Sciatic nerve (tissue), 2 donors: ENCODE measurements around the gene ADAMTS13. TPM values are rescaled to one million over a fixed set of nuclear protein-coding genes. Genes with fewer than 3 reads are reported as not detected.
"Not testable (repeated sequence)": the region's sequence is repeated elsewhere in the genome, so short reads cannot be mapped to it uniquely, and the experiment has no call there.

Experiments
- ATAC-seq: fragments of 200-7000 bp; cut with Tn5 transposase; one replicate; pipeline ENCODE4 v1.9.1; 2020; ENCODE audit warnings: mild to moderate bottlenecking, moderate library complexity
- DNase-seq: peaks from one replicate; pipeline ENCODE4 v3.0.0-alpha.2; 2020; ENCODE audit warnings: low spot score
- intact Hi-C: fragments of 100-400 bp; cut with DNase I; formaldehyde crosslinking; loops from one replicate; pipeline ENCODE4 v1.14.2; 2022
- total RNA-seq: library from RNA; stranded (reverse); fragmentation: NEBNext Ultra II Directional; extraction: Animal tissue kit (Norgen Biotek cat#: 25700); gene quantifications from one replicate; pipeline ENCODE4 v1.2.1, GENCODE V29; 2021
- donor health status: DM: no; HTN: no; CAD: no.
- donor health status: DM: no; HTN: no; CAD: no.

ADAMTS13 gene
- total RNA-seq = 4.6 TPM

DNA sequence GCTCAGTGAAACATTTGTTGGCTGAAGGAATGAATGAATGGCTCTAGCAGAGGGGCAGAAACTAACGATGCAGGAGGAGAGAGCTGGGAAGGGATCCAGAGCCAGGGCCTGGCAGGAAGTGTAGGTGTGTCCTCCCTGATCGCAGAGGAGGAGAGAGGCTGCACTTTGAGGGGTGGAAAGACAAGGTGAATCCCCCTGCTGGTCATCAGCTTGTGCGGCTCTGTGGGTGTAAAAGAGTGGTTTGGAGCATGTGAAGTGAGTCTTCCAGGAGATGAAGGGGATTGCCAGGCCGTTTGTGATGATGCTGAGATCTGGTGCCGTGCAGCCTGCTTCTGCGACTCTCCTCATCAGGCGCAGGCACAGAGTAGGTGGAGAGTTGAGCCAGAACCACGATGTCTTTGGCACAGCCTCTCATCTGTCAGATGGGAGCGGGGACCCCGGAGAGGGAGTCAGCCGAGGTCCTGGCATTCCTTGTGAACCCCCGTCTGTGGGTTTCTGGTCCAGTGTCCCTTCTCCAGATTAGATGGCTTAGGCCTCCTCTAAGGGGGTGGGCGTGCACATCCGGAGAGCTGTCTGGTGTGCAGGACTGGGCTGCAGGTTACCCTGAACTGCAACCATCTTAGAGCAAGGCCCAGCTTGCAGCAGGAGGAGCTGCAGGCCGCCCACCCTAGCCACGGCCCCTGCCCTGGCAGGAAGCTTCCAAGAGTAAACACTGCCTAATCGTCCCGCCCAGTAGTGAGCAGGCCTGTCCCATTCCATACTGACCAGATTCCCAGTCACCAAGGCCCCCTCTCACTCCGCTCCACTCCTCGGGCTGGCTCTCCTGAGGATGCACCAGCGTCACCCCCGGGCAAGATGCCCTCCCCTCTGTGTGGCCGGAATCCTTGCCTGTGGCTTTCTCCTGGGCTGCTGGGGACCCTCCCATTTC lies at the start of gene ADAMTS13:
Gene ADAMTS13 (plus strand): TSS at position 753 of the 928 bp plus-strand sequence. CDS start 77 bp downstream, at position 830.
- DNase-seq (no peak), ATAC-seq (no peak)
- intact Hi-C loops = no loop called here

DNA sequence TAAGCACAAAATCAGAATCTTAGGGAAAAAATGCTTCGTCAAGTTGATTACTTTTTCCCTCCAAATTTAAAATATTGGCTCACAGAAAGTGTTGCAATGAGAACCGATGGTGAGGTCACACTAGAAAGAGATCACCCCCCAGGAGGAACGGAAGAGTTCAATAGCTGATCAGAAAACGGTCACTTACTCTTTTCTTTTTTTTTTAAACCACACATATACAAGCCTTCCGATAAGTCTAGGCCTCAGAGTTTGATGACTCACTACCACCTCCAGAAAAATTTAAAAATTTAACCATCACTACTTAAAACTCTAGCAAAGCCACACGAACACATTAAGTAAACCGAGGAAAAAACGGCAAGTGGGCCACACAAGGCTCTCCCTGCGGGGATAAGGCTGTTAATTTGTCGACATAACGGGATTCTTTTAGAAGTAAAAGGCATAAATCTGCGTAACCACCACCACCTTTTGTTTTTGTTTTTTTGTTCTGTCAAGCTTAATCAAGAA lies 47.5 kb upstream of the ADAMTS13 start:
- intact Hi-C loops = no loop called here
- DNase-seq (no peak), ATAC-seq (no peak)

DNA sequence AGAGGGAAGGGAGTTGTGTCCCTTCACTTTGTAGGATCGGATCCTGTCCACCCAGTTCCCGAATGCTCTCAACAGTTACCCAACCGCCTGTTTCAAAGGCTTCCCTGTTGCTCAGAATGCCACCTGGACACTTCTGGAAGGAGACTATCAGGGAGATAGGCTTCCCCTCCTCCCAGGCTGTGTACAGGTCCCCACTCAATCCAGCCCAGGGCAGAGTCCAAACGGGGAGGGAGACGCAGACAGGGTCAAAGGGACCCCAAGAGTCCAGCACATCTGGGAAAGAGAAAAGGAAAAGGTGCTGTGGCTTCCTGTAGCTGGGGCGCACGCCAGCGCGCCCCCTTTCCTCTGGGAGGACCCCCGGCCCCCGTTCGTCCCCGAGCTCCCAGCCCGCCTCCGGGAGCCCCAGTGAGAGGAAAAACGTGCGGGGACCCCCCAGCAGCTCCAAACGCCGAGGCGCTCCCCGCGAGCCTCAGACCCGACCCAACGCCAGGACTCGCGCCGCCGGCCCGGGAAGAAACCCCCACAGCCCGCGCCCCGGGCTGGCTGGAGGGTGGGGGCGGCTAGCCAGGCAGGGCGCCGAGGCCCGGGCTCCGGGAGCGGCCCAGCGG lies 46.9 kb upstream of the ADAMTS13 start:
- ATAC-seq (peak; percentile 1), DNase-seq (no peak)
- intact Hi-C loops = no loop called here

DNA sequence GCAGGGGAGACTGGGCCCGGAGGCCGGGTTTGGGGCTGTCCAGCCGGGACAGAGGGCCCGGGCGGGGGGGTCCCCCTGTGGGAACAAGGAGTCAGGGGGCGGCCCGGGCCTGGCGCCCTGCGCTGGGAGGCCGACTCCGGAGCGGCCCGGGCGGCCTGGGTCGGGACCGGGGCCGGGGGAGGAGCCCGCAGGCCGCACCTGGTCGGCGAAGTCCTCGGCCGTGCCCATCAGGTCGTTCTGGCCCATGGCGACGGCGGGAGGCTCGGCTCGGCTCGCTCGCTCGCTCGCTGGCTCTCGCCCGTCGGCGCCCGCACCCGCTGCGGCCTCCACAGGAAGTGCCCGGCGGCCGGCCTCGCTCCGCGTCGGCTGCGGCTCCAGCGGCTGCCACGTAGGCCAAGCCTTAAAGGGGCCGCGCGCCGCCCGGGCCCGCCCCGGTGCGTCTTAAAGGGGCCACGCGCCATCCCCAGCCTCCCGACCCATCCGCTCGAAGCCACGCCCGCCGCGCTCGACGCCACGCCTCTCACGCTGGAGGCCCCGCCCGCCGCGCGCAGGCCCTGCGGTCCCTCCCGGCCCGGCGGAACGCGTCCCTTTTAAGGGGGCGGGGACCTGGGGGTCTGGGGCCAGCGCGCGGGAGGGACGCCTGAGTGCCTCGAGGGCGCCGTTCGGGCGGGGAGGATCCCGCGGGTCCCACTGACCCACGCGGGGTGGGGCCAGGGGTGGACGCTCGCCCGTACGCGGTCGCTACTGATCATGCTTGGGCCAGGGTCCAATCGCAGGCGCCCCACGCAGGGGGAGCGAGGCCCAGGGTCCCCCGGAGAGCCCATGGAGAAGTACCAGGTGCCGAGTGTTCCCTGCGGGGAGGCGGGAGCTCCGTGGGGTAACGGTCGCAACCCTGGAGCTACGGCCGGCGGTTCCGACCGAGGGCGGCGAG lies 46.2 kb upstream of the ADAMTS13 start, which contains the start of the genes STKLD1 and SURF4:
Gene STKLD1 (plus strand): TSS at position 643 of the 931 bp plus-strand sequence. CDS start 108 bp downstream, at position 751.
Gene SURF4 (minus strand): TSS at position 337 of the 931 bp plus-strand sequence. CDS start 91 bp downstream, at position 246.
- ATAC-seq = peak; percentile 96
- intact Hi-C loops = no loop called here
- peak; percentile 97 for DNase-seq

DNA sequence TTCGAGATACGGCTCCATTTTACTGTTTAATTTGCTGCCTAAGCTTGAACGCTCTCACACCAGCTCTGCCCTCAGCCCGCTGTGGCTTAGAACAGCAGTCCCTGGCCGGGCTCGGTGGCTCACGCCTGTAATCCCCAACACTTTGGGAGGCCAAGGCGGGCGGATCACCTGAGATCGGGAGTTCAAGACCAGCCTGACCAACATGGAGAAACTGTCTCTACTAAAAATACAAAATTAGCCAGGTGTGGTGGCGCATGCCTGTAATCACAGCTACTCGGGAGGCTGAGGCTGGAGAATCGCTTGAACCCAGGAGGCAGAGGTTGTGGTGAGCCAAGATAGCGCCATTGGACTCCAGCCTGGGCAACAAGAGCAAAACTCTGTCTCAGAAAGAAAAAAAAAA lies 44.9 kb upstream of the ADAMTS13 start:
- intact Hi-C loops, ATAC-seq, DNase-seq: not testable (repeated sequence)

DNA sequence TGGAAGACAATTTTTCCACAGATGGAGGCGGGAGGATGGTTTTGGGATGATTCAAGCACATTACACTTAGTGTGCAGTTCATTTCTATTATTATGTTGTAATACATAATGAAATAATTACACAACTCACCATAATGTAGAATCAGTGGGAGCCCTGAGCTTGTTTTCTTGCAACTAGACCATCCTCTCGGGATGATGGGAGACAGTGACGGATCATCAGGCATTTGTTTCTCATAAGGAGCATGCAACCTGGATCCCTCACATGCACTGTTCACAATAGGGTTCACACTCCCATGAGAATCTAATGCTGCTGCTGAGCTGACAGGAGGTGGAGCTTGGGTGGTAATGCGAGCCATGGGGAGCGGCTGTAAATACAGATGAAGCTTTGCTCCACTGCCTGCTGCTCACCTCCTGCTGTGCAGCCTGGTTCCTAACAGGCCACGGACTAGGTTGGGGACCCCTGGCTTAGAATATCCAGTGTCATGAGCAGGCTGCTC lies 44.4 kb upstream of the ADAMTS13 start:
- ATAC-seq (no peak), DNase-seq (no peak)
- intact Hi-C loops = no loop called here

DNA sequence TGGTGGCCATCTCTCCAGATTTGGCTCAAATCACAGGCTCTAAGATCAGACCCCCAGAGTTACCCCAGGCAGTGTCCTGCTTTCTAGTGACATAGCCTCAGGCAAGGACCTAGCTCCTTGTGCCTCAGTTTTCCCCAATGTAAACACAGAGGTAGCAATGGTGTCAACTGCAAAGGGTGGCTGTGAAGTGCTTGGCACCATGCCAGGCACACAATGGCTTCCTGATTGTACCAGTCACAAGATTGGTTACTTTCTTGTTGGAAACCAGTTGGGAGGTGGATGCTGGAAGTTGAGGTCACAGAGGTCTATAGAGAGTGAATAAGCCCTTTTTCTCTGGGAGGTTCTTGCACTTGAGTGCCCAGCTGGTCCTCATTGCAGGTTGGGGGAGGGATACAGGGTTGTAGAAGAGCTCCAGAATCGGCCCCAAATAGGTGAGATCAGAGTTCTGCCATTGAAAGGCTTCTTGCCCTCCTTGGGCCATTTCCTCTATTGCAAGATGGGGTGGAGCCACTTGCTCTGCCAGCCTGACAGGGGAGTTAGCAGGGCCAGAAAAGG lies 43.7 kb upstream of the ADAMTS13 start:
- no peak for DNase-seq
- intact Hi-C loops = no loop called here

DNA sequence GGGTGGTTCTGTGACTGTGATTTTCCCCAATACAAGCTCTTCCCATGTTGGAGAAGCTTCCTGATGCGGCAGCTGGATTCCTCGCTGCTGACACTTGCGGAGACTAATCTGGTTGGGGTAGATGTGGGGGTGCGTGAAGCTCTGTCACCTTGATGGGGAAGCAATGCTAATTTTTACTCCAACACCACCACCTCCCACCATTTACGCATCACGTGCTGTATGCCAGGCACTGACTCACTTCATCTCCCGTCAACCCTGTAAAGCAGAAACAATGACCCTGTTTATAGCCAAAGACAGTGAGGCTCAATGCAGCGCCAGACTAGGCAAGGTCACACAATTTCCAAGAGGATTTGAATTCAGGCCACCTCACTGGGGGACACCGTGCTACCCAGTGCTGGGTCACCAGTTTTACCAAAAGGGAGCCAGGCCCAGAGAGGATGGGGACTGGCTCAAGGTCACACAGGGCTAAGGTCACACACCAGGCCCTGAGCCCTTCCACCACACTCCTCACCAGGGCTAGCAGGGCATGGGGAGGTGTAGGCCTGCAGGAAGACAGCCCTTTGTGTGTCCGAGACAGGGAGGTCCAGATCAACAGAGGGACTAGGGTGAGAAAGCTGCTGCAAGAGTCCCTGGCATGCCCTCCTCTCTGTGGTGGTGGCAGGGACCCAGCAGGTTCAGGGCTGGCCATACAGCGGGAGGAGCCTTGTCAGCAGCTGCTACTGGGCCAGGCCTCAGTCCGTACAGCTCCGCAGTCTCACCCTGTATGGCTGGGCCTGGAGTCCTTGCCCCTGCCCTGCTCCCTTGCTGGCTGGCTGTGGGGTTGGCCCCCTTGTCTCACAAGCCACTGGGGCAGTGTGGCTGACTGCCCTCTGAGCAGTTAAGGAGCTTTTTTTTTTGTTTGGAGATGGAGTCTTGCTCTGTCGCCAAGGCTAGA lies 42.7 kb upstream of the ADAMTS13 start:
- ATAC-seq (no peak), DNase-seq (no peak)
- intact Hi-C loops = no loop called here

More for the DNA sequence above, 43.7 kb upstream of the ADAMTS13 start:
- no peak for ATAC-seq

DNA sequence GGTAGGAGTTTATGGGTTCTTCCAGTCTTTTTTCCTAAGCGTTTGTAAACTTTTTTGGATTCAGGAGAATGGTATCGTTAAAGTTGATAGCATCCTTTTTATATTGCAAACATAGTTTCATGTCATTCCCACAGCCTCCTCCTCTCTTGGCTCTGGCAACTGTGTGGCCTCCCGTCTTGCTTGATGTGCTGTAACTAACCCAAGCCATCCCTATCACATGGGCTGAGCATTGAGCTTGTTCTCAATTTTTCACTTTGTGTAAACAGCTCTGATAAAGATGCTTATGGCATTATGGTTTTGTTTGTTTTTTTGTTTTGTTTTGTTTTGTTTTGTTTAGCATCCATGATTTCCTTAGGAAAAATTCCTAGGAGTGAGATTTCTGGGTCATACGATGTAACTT lies 41.4 kb upstream of the ADAMTS13 start:
- intact Hi-C loops = no loop called here
- ATAC-seq (no peak), DNase-seq (no peak)

DNA sequence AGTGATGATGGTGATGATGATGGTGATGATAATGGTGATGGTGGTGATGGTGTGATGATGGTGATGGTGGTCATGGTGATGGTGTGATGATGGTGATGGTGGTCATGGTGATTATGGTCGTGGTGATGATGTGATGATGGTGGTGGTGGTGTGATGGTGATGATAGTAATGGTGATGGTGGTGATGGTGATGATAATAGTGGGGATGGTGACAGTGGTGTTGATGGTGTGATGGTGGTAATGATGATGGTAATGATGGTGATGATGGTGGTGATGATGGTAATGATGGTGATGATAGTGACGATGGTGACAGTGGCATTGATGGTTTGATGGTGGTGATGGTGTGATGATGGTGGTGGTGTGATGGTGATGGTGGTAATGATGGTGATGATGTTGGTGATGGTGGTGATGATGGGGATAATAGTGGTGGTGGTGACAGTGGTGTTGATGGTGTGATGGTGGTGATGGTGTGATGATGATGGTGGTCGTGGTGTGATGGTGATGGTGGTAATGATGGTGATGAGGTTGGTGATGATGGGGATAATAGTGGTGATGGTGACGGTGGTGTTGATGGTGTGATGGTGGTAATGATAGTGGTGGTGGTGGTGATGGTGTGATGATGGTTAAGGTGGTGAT lies 39.5 kb upstream of the ADAMTS13 start:
- intact Hi-C loops = no loop called here
- ATAC-seq (no peak), DNase-seq (no peak)

DNA sequence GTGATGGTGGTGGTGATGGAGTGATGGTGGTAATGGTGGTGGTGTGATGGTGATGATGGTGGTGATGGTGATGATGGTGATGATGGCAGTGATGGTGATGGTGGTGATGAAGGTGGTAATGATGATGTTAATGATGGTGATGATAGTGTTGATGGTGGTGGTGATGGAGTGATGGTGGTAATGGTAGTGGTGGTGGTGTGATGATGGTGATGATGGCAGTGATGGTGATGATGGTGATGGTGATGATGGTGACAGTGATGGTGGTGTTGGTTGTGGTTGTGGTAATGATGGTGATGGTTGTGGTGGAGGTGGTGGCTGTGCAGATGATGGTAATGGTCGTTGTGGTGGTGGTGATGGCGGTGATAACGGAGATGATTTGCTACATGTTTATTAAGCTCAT lies 38.7 kb upstream of the ADAMTS13 start:
- intact Hi-C loops = no loop called here
- DNase-seq = no peak
- no peak for ATAC-seq

DNA sequence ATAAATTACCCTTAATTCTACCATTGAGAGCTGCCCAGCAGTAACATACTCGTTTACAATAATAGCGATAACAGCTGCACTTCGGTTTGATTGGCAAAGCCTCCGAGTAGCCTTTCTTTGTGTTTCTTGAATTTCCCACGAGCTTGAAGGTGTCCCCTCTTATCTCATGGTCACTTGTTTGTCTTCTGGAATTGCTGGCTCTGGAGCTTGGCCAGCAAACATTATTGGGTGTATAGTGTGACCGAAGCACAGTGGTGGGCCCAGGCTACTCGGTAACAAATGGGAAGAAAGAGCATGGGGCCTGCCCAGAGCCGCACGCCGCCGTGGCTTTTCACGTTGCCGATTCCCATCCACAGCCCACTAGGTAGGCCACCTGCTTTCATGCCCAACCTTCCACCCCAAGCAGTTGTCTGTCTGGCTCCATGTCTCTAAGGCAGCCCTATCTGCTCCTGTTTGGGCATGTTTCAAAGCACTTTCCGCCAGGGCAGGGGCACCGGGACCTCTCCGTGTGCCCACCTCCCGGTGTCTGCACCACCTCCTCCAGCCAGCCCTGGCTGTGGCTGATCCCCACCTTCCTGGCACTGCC lies 37.3 kb upstream of the ADAMTS13 start:
- no peak for DNase-seq
- no peak for ATAC-seq
- intact Hi-C loops = no loop called here

DNA sequence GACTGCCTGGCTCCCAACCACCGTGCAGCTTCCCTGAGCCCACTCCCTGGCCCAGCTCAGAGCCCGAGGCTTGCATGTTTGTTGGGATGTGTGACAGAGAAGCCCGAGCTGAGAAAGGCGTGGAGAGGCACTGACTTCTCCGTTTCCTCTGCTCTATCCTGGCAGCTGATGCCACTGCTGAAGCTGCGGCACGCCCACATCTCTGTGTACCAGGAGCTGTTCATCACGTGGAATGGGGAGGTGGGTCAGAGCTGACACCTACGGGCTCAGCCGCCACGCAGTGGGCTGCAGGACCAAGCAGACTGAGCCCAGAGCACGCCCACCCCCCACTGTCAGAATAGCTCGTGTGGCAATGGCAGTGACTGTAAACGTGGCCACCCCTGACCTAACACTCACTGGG lies 36.7 kb upstream of the ADAMTS13 start:
- no peak for ATAC-seq
- no peak for DNase-seq
- intact Hi-C loops = no loop called here

DNA sequence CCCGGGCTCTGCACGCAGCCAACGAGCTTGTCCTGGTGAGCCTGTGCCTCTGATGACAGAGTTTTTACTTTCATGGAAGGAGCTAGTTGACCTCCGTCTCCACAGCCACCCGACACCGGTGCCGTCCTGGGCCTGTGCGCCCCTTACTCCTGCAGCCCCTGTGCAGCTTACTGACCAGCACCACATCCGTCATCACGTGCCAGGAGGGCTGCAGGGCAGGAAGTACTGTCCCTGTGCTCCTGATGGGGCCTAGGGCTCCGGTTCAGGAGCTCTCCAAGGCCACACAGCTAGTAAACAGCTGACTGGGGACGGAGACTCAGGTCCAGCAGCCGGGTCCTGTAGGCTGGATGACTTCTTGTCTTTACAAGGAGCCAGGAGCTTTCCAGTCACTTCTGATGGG lies 35.8 kb upstream of the ADAMTS13 start:
- DNase-seq (no peak), ATAC-seq (no peak)
- intact Hi-C loops = no loop called here

DNA sequence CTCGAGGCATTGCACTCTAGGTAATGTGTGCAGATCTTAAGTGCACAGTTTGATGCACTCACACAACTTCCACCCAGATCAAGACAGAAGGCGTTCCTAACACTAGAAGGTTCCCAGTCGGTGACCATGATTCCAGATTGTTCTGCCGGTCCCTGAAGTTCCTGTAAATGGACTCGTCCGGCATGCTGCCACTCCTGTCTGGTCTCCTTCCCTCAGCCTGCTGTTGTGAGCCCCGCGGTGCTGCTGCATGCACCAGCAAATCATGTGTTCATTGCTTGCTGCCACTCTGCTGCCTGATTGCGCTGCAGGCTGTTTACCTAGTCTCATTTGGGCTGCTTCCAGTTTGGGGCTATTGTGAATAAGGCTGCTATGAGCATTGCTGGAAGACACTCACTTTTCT lies 34.5 kb upstream of the ADAMTS13 start:
- intact Hi-C loops = no loop called here
- DNase-seq (no peak), ATAC-seq (no peak)

DNA sequence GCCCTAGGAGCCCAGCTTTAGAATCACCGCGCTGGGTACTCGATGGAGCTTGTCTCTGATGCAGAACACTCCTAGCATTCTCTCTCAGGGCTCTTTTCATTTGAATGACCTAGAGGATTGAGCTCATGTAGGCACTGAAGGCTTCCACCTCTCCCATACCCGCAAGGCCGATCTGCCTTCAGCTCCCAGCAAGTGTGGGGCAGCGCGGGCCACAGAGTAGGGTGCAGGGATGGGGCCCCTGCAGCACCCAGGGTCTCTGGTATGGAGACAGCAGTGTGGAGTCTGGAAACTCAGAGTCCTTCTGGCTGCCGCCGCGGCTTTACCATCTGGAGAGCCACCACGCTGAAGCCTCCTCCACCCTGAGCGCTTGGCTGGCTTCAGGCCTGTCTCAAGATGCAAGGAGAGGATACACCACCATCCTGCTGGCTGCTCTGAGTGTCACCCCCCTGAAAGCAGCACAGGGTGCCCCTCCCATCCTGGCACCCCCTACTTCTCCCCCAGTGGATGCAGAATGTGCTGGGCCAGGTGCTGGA lies 33.1 kb upstream of the ADAMTS13 start:
- DNase-seq = no peak
- intact Hi-C loops = no loop called here
- ATAC-seq = no peak
